DND-41 (cell line): Measurements from ENCODE around the gene XRCC4.
A peak's percentile ranks its signal among the peaks of the same experiment; 100 is the strongest.

Source experiments
- ATAC-seq: fragments of 200-7000 bp; cut with Tn5 transposase; 3 replicates; pipeline ENCODE4 v1.9.1; 2021; ENCODE audit warnings: low read depth; ENCODE audit not compliant: insufficient read depth
- DNase-seq: peaks from one replicate; pipeline ENCODE4 v3.0.0-alpha.2; 2020
- H2AFZ ChIP-seq: 2 replicates; pipeline ENCODE4 v1.6.0; 2012; ENCODE audit warnings: low read depth, low read length
- H3K27ac ChIP-seq: 2 replicates; pipeline ENCODE4 v1.5.1; 2012; ENCODE audit warnings: low read length, inconsistent platforms
- H3K27me3 ChIP-seq: fragments of 200-600 bp; sonication (generic); 2 replicates; pipeline ENCODE4 v1.6.0; 2012; ENCODE audit warnings: low read length, mild to moderate bottlenecking, inconsistent platforms; ENCODE audit not compliant: insufficient read depth, poor library complexity
- H3K36me3 ChIP-seq: 2 replicates; pipeline ENCODE4 v1.5.1; 2012; ENCODE audit warnings: low read length, inconsistent platforms; ENCODE audit not compliant: insufficient read depth
- H3K4me1 ChIP-seq: 2 replicates; pipeline ENCODE4 v1.5.1; 2012; ENCODE audit warnings: mild to moderate bottlenecking, low read length; ENCODE audit not compliant: insufficient read depth
- H3K4me2 ChIP-seq: 2 replicates; pipeline ENCODE4 v1.6.0; 2012; ENCODE audit warnings: mild to moderate bottlenecking, moderate library complexity, low read length, inconsistent platforms; ENCODE audit not compliant: insufficient read depth
- H3K4me3 ChIP-seq, 2 experiments: fragments of 200-600 bp in 1 of 2; shearing (Covaris generic) in 1 of 2; 2 replicates each; pipeline ENCODE4 v1.5.1; 2012 to 2016; ENCODE audit warnings: inconsistent platforms in 2 of 2, low read length in 2 of 2, mild to moderate bottlenecking in 2 of 2, low read depth in 1 of 2, moderate library complexity in 1 of 2
- H3K79me2 ChIP-seq: 2 replicates; pipeline ENCODE4 v1.6.0; 2012; ENCODE audit warnings: low read length, inconsistent platforms; ENCODE audit not compliant: insufficient read depth
- H3K9ac ChIP-seq: 2 replicates; pipeline ENCODE4 v1.6.0; 2012; ENCODE audit warnings: low read depth, mild to moderate bottlenecking, inconsistent platforms, low read length, moderate library complexity
- H3K9me3 ChIP-seq: 2 replicates; pipeline ENCODE4 v1.5.1; 2012; ENCODE audit warnings: low read length, moderate library complexity, mild to moderate bottlenecking, inconsistent platforms; ENCODE audit not compliant: insufficient read depth, severe bottlenecking
- H4K20me1 ChIP-seq: 2 replicates; pipeline ENCODE4 v1.6.0; 2012; ENCODE audit warnings: low read length; ENCODE audit not compliant: insufficient read depth
- EZH2 ChIP-seq: IDR thresholded peaks from 3 replicates; pipeline ENCODE4 v1.6.1; 2012; ENCODE audit warnings: borderline replicate concordance, low read depth, mild to moderate bottlenecking, moderate library complexity, low read length, inconsistent platforms; ENCODE audit not compliant: severe bottlenecking
- TF ChIP-seq, protein P1 (sequence below): IDR thresholded peaks from 2 replicates; pipeline ENCODE4 v1.5.1; 2012; ENCODE audit warnings: borderline replicate concordance, low read length, moderate library complexity, mild to moderate bottlenecking; ENCODE audit not compliant: poor library complexity, severe bottlenecking; ENCODE audit errors: extremely low read depth

The XRCC4 gene

GRCh38 chr5:83049370-83049885 is 27.9 kb upstream of the XRCC4 start:
- no peaks in the 10 kb centered on the region for H3K9me3 ChIP-seq
- H3K4me1 ChIP-seq: no peaks in the 10 kb centered on the region
- H2AFZ ChIP-seq: no peak overlapping the region
- H3K9ac ChIP-seq: no peak overlapping the region
- ATAC-seq (0 out of 3 replicates have a peak, but pooled peaks have one; percentile 9), DNase-seq (no peak)
- no peaks in the 10 kb centered on the region for H3K27me3 ChIP-seq
- no peak overlapping the region for H3K4me3 ChIP-seq
- H3K27ac ChIP-seq: no peak overlapping the region
- H3K36me3 ChIP-seq: peaks cover 47% of the 10 kb centered on the region
- no peak overlapping the region for H3K4me2 ChIP-seq
- TF ChIP-seq, protein P1, sequence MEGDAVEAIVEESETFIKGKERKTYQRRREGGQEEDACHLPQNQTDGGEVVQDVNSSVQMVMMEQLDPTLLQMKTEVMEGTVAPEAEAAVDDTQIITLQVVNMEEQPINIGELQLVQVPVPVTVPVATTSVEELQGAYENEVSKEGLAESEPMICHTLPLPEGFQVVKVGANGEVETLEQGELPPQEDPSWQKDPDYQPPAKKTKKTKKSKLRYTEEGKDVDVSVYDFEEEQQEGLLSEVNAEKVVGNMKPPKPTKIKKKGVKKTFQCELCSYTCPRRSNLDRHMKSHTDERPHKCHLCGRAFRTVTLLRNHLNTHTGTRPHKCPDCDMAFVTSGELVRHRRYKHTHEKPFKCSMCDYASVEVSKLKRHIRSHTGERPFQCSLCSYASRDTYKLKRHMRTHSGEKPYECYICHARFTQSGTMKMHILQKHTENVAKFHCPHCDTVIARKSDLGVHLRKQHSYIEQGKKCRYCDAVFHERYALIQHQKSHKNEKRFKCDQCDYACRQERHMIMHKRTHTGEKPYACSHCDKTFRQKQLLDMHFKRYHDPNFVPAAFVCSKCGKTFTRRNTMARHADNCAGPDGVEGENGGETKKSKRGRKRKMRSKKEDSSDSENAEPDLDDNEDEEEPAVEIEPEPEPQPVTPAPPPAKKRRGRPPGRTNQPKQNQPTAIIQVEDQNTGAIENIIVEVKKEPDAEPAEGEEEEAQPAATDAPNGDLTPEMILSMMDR: no peak
- no peak for TF ChIP-seq EZH2
- no peaks in the 10 kb centered on the region for H4K20me1 ChIP-seq
- 0 out of 2 replicates have a peak, but pooled peaks cover under 1% of the 10 kb centered on the region for H3K79me2 ChIP-seq

DNA sequence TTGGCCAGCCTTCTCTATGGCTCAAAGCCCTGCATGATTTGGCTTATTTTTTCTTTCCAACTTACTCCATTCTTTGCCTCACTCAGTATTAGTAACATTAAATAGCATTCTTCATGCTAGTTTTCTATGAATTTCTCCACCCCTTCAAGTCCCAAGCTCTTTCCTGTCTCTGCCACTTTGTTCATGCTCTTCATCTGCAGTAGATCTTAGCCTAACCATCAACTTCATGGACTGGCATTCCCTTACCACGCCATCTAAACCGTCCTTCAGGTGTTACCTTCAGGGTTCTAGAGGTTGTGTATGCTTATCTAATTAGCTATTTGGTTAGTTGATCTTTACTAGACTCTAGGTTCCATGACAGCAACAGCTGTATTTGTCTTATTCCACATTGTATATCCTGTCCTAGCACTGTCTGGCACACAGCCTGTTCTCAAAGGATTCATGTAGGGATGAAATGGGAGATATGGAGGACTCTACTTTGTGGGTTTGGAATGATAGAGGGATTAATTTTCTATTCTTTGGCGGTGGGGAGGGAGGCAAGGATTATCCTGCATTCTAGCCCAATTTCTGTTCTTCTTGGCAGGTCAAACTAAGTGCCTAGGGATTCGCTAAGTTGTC is 26.5 kb upstream of the XRCC4 start:
- ATAC-seq: no peak
- TF ChIP-seq, protein P1: no peak
- no peak for TF ChIP-seq EZH2
- Histone ChIP-seq H3K9ac (no peak overlapping the region), H3K79me2 (peaks cover 8% of the 10 kb centered on the region; the same call in 1 of the 2 replicates), H3K27ac (no peak overlapping the region), H4K20me1 (no peaks in the 10 kb centered on the region), H3K4me3 (no peak overlapping the region), H2AFZ (no peak overlapping the region), H3K9me3 (no peaks in the 10 kb centered on the region), H3K27me3 (no peaks in the 10 kb centered on the region), H3K36me3 (peaks cover 59% of the 10 kb centered on the region), H3K4me2 (no peak overlapping the region), H3K4me1 (no peaks in the 10 kb centered on the region)
- DNase-seq: no peak

DNA sequence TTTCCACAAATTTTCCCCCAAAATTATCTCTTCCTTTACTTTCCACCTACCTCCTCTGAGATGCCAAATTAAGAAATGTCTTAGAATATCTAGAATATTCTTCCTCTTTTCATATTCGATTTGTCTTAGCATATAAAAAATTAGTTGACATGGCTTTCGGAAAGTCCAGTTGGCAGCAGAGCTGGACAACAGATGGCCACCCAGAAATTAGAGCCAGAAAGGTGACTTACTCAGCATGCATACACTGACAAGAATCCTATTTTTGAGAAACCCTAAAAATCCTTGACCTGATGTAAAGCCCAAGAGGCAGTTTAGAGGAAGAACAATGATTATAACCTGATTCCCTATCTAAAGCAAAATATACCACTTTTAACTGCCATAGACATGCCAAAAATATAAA is 22.2 kb upstream of the XRCC4 start:
- no peak overlapping the region for H3K4me3 ChIP-seq
- H3K9ac ChIP-seq: no peak overlapping the region
- H3K27me3 ChIP-seq: no peaks in the 10 kb centered on the region
- no peaks in the 10 kb centered on the region for H4K20me1 ChIP-seq
- no peaks in the 10 kb centered on the region for H3K9me3 ChIP-seq
- peaks cover 4% of the 10 kb centered on the region for H3K4me1 ChIP-seq
- TF ChIP-seq EZH2: no peak
- TF ChIP-seq, protein P1: no peak
- ATAC-seq: no peak
- H3K4me2 ChIP-seq: no peak overlapping the region
- no peak overlapping the region for H3K27ac ChIP-seq
- DNase-seq: no peak
- H3K36me3 ChIP-seq: peaks cover 80% of the 10 kb centered on the region
- no peak overlapping the region for H2AFZ ChIP-seq
- peaks cover 24% of the 10 kb centered on the region for H3K79me2 ChIP-seq

DNA sequence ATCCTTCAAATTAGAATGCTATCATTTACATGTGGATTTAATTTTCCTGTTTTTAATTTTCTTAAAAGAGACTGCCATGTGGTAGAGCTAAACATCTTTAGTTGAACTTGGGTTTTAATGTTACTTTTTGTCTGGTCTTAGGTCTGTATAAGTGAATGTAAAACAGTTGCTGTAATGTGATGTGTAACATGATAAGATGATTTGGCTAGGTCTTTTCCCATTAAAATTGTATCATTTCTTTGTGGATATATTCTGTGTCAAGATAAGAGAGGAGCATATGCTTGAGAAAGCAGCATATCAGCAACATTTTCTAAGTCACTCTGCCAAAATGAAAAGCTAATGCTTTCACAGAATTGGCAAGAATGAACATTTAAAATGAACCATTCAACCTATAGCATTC is 18.6 kb upstream of the XRCC4 start:
- no peak overlapping the region for H3K9ac ChIP-seq
- no peaks in the 10 kb centered on the region for H3K27me3 ChIP-seq
- DNase-seq (no peak), ATAC-seq (no peak)
- H3K79me2 ChIP-seq: peaks cover 54% of the 10 kb centered on the region
- H3K27ac ChIP-seq: no peak overlapping the region
- TF ChIP-seq EZH2: no peak
- TF ChIP-seq, protein P1: no peak
- H2AFZ ChIP-seq: no peak overlapping the region
- H3K4me3 ChIP-seq: no peak overlapping the region
- H4K20me1 ChIP-seq: no peaks in the 10 kb centered on the region
- no peak overlapping the region for H3K4me2 ChIP-seq
- no peaks in the 10 kb centered on the region for H3K9me3 ChIP-seq
- peaks cover 19% of the 10 kb centered on the region for H3K4me1 ChIP-seq
- H3K36me3 ChIP-seq: peaks cover 79% of the 10 kb centered on the region
